Panc1 (cell line): Measurements from ENCODE around the gene ARFIP2.

ENCODE experiments used
- CTCF ChIP-seq: fragments of 450-650 bp; IDR thresholded peaks from 2 replicates; pipeline ENCODE4 v1.5.1; 2017; ENCODE audit warnings: mild to moderate bottlenecking
- POLR2AphosphoS5 ChIP-seq: IDR thresholded peaks from 2 replicates; pipeline ENCODE4 v1.6.1; 2012; ENCODE audit warnings: mild to moderate bottlenecking, low read depth, low read length, moderate library complexity
- REST ChIP-seq, 2 experiments: IDR thresholded peaks; 2 replicates each; pipeline ENCODE4 v1.6.1; 2011 to 2012; ENCODE audit warnings: low read depth in 2 of 2, control low read depth in 1 of 2, low read length in 1 of 2, mild to moderate bottlenecking in 1 of 2, moderate library complexity in 1 of 2; ENCODE audit not compliant: insufficient read depth in 1 of 2
- SIN3A ChIP-seq: IDR thresholded peaks from 2 replicates; pipeline ENCODE4 v1.6.1; 2012; ENCODE audit warnings: low read depth, mild to moderate bottlenecking, low read length, moderate library complexity, borderline replicate concordance; ENCODE audit not compliant: insufficient read depth
- TCF7L2 ChIP-seq: IDR thresholded peaks from 2 replicates; pipeline ENCODE4 v1.6.1; 2011; ENCODE audit warnings: mild to moderate bottlenecking, low read depth, low read length, inconsistent platforms

GRCh38 chr11:6485661-6486060, 4.5 kb upstream of the ARFIP2 start:
- TF ChIP-seq CTCF: no peak
- no peak for TF ChIP-seq REST (IDR thresholded peaks at IDR 0.05; ENCODE audit: insufficient read depth in 1 of 2, low read depth in 2 of 2, low read length in 1 of 2)
- no peak; the same call in 1 of the 2 replicates for TF ChIP-seq POLR2AphosphoS5
- TF ChIP-seq SIN3A: no peak
- no peak for TF ChIP-seq TCF7L2
